Tibial nerve (tissue), 4 donors: ENCODE data around the gene XYLT1.
A peak's percentile ranks its signal among the peaks of the same experiment; 100 is the strongest.

Source experiments
- EP300 ChIP-seq, 2 donors: sonication (generic); formaldehyde crosslinking; IDR thresholded peaks; one replicate each; pipeline ENCODE4 v1.6.1; 2017; ENCODE audit warnings: antibody characterized with exemption in 2 of 2, mild to moderate bottlenecking in 1 of 2
- POLR2A ChIP-seq, 2 donors: fragments of 450-650 bp; IDR thresholded peaks; one replicate each; pipeline ENCODE4 v1.6.1; 2017; ENCODE audit warnings: antibody characterized with exemption in 2 of 2, mild to moderate bottlenecking in 2 of 2, moderate library complexity in 2 of 2
- TF ChIP-seq, protein P1 (sequence below), 5 experiments: fragments of 200-600 bp in 3 of 5; fragments of 450-650 bp in 2 of 5; sonication (generic) in 3 of 5; IDR thresholded peaks; one replicate each; pipeline ENCODE4 v1.5.1; 2016 to 2019; ENCODE audit warnings: antibody characterized with exemption in 5 of 5, mild to moderate bottlenecking in 3 of 5, moderate library complexity in 2 of 5

GRCh38 chr16:17397499-17397891 is 73.3 kb downstream of the XYLT1 start:
- TF ChIP-seq, protein P1, sequence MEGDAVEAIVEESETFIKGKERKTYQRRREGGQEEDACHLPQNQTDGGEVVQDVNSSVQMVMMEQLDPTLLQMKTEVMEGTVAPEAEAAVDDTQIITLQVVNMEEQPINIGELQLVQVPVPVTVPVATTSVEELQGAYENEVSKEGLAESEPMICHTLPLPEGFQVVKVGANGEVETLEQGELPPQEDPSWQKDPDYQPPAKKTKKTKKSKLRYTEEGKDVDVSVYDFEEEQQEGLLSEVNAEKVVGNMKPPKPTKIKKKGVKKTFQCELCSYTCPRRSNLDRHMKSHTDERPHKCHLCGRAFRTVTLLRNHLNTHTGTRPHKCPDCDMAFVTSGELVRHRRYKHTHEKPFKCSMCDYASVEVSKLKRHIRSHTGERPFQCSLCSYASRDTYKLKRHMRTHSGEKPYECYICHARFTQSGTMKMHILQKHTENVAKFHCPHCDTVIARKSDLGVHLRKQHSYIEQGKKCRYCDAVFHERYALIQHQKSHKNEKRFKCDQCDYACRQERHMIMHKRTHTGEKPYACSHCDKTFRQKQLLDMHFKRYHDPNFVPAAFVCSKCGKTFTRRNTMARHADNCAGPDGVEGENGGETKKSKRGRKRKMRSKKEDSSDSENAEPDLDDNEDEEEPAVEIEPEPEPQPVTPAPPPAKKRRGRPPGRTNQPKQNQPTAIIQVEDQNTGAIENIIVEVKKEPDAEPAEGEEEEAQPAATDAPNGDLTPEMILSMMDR (IDR thresholded peaks at IDR 0.05) = no peak
- TF ChIP-seq POLR2A (IDR thresholded peaks at IDR 0.05) (no peak), EP300 (IDR thresholded peaks at IDR 0.05) (peak in 1 of 2 donors; percentile 33)
